Measurements from ENCODE around the gene FARS2. TPM values are rescaled to one million over a fixed set of nuclear protein-coding genes. Genes with fewer than 3 reads are reported as not detected.

Gene FARS2
- total RNA-seq, 4 donors from 2014 or later = 2.6 to 21.9 (median 15.0) TPM

- Histone ChIP-seq H3K4me3 (no peak overlapping the region), H3K27ac (no peak overlapping the region), H3K4me1 (no peaks in the 10 kb centered on the region), H3K27me3 (no peaks in the 10 kb centered on the region), H3K9me3 (no peaks in the 10 kb centered on the region), H3K36me3 (no peaks in the 10 kb centered on the region)
- in situ Hi-C loops (cut with MboI; ENCODE audit: low pct_ligation_motif_present in 1 of 4, low pct_unique_long_range_greater_than_20kb in 1 of 4, low sequenced_read_pairs in 3 of 4) = no loop called here
- DNase-seq = no peak
- intact Hi-C loops (cut with DNase I; ENCODE audit: low total_unique reads) = no loop called here
- 83 to 91% methylated on average over 4 of the region's 4 CpGs for WGBS, 2 donors (ENCODE audit: low coverage in 1 of 2)
- TF ChIP-seq POLR2A (IDR thresholded peaks at IDR 0.05) (no peak), CTCF (IDR thresholded peaks at IDR 0.05) (no peak), POLR2AphosphoS5 (IDR thresholded peaks at IDR 0.05) (no peak), EP300 (IDR thresholded peaks at IDR 0.05; ENCODE audit: low read depth) (no peak)
Measured at GRCh38 chr6:5566718-5567117, 305.4 kb downstream of the FARS2 start.

GRCh38 chr6:5567352-5567751, 306.0 kb downstream of the FARS2 start:
- intact Hi-C loops (cut with DNase I; ENCODE audit: low total_unique reads) (no loop called here), in situ Hi-C loops (cut with MboI; ENCODE audit: low pct_ligation_motif_present in 1 of 4, low pct_unique_long_range_greater_than_20kb in 1 of 4, low sequenced_read_pairs in 3 of 4) (no loop called here)

DNA sequence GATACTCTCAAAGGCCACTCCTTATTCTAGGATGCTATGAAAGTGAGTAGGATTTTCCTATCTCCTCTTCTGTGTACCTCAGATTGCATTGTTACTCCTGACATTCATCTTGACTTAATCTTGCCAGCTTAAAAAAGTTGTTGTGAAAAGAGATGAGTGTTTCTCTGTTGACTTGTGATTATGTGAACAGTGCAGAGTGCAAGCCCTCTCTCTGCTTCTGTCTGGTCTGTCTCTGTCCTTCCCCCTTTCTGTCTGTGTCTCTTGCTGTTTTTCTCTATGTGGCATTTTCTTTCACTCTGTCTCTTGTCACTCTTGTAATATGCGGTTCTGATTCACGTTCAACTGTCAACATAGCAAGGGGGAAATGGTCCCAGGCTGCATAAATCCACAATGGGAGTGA, 306.6 kb downstream of the FARS2 start:
- Histone ChIP-seq H3K36me3 (no peaks in the 10 kb centered on the region), H3K27me3 (no peaks in the 10 kb centered on the region), H3K9me3 (no peaks in the 10 kb centered on the region), H3K27ac (no peak overlapping the region), H3K4me3 (no peak overlapping the region), H3K4me1 (no peaks in the 10 kb centered on the region)
- no peak for TF ChIP-seq CTCF (IDR thresholded peaks at IDR 0.05)
- TF ChIP-seq POLR2A (IDR thresholded peaks at IDR 0.05) = no peak
- TF ChIP-seq EP300 (IDR thresholded peaks at IDR 0.05; ENCODE audit: low read depth) = no peak
- TF ChIP-seq POLR2AphosphoS5 (IDR thresholded peaks at IDR 0.05) = no peak
- in situ Hi-C loops (cut with MboI; ENCODE audit: low pct_ligation_motif_present in 1 of 4, low pct_unique_long_range_greater_than_20kb in 1 of 4, low sequenced_read_pairs in 3 of 4) (no loop called here), intact Hi-C loops (cut with DNase I; ENCODE audit: low total_unique reads) (no loop called here)
- WGBS, 2 donors (ENCODE audit: low coverage in 1 of 2) = 83 to 89% methylated on average over 2 of the region's 2 CpGs
- no peak for DNase-seq

More at GRCh38 chr6:5567352-5567751, 306.0 kb downstream of the FARS2 start:
- no peaks in the 10 kb centered on the region for H3K36me3 ChIP-seq
- no peak overlapping the region for H3K4me3 ChIP-seq
- WGBS, 2 donors (ENCODE audit: low coverage in 1 of 2) = 83 to 86% methylated on average over 3 of the region's 3 CpGs
- no peaks in the 10 kb centered on the region for H3K27me3 ChIP-seq
- no peak overlapping the region for H3K27ac ChIP-seq
- H3K9me3 ChIP-seq = no peaks in the 10 kb centered on the region
- DNase-seq = no peak
- no peak for TF ChIP-seq POLR2AphosphoS5 (IDR thresholded peaks at IDR 0.05)
- no peak for TF ChIP-seq EP300 (IDR thresholded peaks at IDR 0.05; ENCODE audit: low read depth)
- no peak for TF ChIP-seq CTCF (IDR thresholded peaks at IDR 0.05)
- no peak for TF ChIP-seq POLR2A (IDR thresholded peaks at IDR 0.05)
- no peaks in the 10 kb centered on the region for H3K4me1 ChIP-seq

DNA sequence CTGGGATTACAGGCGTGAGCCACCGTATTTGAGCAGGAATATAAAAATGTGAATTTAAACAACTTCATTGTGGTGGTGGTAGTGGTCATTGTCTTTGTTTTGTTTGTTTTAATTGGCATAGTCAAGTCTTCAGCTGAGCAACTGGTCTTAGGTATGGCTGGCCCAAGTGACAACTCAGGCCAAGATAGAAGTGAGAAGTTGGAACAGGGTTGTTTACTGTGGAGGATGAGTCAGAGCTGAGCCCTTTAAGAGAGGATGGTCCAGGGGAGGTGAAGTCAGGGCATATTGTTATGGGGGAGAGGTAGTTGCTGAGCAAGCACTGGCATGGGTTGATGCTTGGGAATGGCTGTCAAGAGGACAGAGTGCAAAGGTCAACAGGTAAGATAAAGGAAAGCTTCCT, 308.2 kb downstream of the FARS2 start:
- no peaks in the 10 kb centered on the region for H3K36me3 ChIP-seq
- TF ChIP-seq EP300 (IDR thresholded peaks at IDR 0.05; ENCODE audit: low read depth) = no peak
- no peak for TF ChIP-seq POLR2A (IDR thresholded peaks at IDR 0.05)
- no peak for TF ChIP-seq POLR2AphosphoS5 (IDR thresholded peaks at IDR 0.05)
- no peak for TF ChIP-seq CTCF (IDR thresholded peaks at IDR 0.05)
- no peak overlapping the region for H3K27ac ChIP-seq
- no peaks in the 10 kb centered on the region for H3K4me1 ChIP-seq
- no peaks in the 10 kb centered on the region for H3K27me3 ChIP-seq
- H3K9me3 ChIP-seq = no peaks in the 10 kb centered on the region
- DNase-seq = no peak
- 97 to 100% methylated on average over 2 of the region's 2 CpGs for WGBS, 2 donors (ENCODE audit: low coverage in 1 of 2)
- in situ Hi-C loops (cut with MboI; ENCODE audit: low pct_ligation_motif_present in 1 of 4, low pct_unique_long_range_greater_than_20kb in 1 of 4, low sequenced_read_pairs in 3 of 4) (no loop called here), intact Hi-C loops (cut with DNase I; ENCODE audit: low total_unique reads) (no loop called here)
- H3K4me3 ChIP-seq = no peak overlapping the region

Measured in transverse colon (tissue), 4 donors.